ENCODE measurements around the gene TPM3.
"Not testable (repeated sequence)": the region's sequence is repeated elsewhere in the genome, so short reads cannot be mapped to it uniquely, and the experiment has no call there.

The TPM3 gene

GRCh38 chr1:154191990-154192461 lies at the start of gene TPM3:
Gene TPM3, minus strand, starts transcription at chr1:154192100. Its CDS starts 82 bp downstream, at chr1:154192018.
- Histone ChIP-seq H3K36me3 (ENCODE audit: control insufficient read depth, insufficient read depth, low read length) (no peaks in the 10 kb centered on the region), H3K4me1 (ENCODE audit: control insufficient read depth, insufficient read depth, low read length) (no peaks in the 10 kb centered on the region), H3K4me3 (ENCODE audit: low read length) (no peak within 1 kb of the TSS), H3K27ac (ENCODE audit: low read depth, low read length) (no peak within 1 kb of the TSS), H3K27me3 (ENCODE audit: control insufficient read depth, insufficient read depth, low read length) (no peaks in the 10 kb centered on the region), H3K9ac (ENCODE audit: low read length) (no peak within 1 kb of the TSS)

GRCh38 chr1:154240294-154240833 lies 48.5 kb upstream of the TPM3 start:
- Histone ChIP-seq H3K27ac (ENCODE audit: low read depth, low read length) (no peak overlapping the region), H3K4me1 (ENCODE audit: control insufficient read depth, insufficient read depth, low read length) (no peaks in the 10 kb centered on the region), H3K4me3 (ENCODE audit: low read length) (no peak overlapping the region), H3K36me3 (ENCODE audit: control insufficient read depth, insufficient read depth, low read length) (peaks cover 54% of the 10 kb centered on the region), H3K9ac (ENCODE audit: low read length) (no peak overlapping the region), H3K27me3 (ENCODE audit: control insufficient read depth, insufficient read depth, low read length) (no peaks in the 10 kb centered on the region)

DNA sequence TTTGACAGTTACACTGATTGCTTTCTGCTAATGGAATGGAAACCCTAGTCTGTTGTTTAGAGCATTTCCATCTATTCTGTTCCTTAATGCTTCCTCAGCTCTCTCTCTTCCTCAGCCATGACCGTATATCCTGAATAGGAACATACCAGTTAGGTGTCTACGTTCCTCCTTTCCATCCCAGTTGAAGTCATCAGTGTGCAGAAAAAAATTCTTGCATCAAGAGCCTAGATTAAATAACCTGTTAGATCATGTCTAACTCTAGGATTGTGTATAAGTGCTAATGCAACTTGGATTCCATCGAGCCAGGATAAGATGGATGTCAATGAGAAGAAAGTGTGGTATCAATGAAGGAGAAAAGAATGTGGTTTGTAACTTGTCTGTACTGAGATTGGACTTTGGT lies 47.6 kb upstream of the TPM3 start:
- Histone ChIP-seq H3K36me3 (ENCODE audit: control insufficient read depth, insufficient read depth, low read length) (peaks cover 55% of the 10 kb centered on the region), H3K9ac (ENCODE audit: low read length) (no peak overlapping the region), H3K4me3 (ENCODE audit: low read length) (no peak overlapping the region), H3K4me1 (ENCODE audit: control insufficient read depth, insufficient read depth, low read length) (no peaks in the 10 kb centered on the region), H3K27ac (ENCODE audit: low read depth, low read length) (no peak overlapping the region), H3K27me3 (ENCODE audit: control insufficient read depth, insufficient read depth, low read length) (no peaks in the 10 kb centered on the region)

DNA sequence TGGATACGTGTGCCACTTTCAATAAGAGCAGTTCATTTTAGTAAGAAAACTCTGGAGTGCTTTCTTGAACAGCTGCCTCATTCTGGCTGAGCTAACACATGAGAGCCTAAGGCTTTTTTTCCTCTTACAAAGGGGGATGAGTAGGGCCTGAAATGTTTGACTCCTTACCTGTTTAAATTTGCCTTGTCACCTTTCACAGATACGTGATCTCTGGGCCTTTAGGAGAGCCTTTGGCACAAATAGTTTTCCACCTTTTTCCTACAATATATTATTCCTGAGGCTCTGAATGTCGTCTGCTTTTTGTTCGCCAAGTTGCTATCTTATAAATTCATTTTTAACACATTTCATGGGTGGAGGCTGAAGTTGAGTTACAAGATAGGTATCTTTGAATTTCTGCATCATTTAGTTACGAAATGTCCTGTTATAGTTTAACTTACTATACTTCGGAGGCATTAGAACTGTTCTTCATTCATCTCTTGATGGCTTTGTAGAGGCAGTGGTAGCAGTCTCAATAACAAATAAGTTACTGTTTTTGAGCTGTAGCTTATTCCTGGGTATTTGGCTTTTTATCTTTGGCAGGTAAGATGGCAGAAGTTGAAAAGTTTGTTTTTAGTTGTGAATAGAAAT lies 46.1 kb upstream of the TPM3 start:
- peaks cover 48% of the 10 kb centered on the region for H3K36me3 ChIP-seq (ENCODE audit: control insufficient read depth, insufficient read depth, low read length)
- no peak overlapping the region for H3K9ac ChIP-seq (ENCODE audit: low read length)
- H3K4me3 ChIP-seq (ENCODE audit: low read length) = no peak overlapping the region
- no peaks in the 10 kb centered on the region for H3K27me3 ChIP-seq (ENCODE audit: control insufficient read depth, insufficient read depth, low read length)
- H3K27ac ChIP-seq (ENCODE audit: low read depth, low read length) = no peak overlapping the region
- no peaks in the 10 kb centered on the region for H3K4me1 ChIP-seq (ENCODE audit: control insufficient read depth, insufficient read depth, low read length)

DNA sequence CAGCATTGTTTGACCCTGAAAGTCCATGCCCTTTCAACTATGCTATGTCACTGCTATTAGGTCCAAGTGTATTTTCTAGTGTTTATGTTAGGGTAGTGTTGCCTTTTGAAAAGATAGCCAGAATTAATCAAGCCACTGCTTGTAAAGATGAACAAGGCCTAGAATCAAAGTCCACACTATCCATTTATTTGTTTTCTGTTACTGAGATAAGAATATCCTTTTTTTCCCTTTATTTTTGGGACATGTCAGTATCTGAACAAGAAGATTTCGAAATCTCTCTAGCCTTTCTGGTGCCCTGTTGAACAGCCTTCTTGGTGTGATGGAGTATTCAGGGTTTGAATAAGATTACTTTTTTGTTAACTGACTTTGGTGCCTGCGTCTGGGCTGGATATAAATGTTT lies 45.5 kb upstream of the TPM3 start:
- Histone ChIP-seq H3K4me3 (ENCODE audit: low read length) (no peak overlapping the region), H3K27me3 (ENCODE audit: control insufficient read depth, insufficient read depth, low read length) (no peaks in the 10 kb centered on the region), H3K27ac (ENCODE audit: low read depth, low read length) (no peak overlapping the region), H3K4me1 (ENCODE audit: control insufficient read depth, insufficient read depth, low read length) (no peaks in the 10 kb centered on the region), H3K9ac (ENCODE audit: low read length) (no peak overlapping the region), H3K36me3 (ENCODE audit: control insufficient read depth, insufficient read depth, low read length) (peaks cover 43% of the 10 kb centered on the region)

DNA sequence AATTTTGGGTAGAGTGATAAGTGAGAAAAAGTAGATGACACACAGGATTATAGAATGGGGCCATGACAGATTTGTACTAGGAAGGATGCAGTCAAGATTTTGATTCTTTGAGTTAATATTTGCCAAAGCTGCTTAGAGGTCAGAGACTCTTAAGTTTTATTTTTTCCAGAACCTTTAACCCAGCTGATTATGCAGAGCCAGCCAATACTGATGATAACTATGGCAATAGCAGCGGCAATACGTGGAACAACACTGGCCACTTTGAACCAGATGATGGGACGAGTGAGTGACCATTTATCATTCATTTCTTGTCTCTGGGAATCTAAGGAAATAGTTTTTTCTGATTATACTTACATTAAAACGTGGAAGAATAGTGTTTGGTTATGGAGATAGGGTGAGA lies 45.0 kb upstream of the TPM3 start:
- no peaks in the 10 kb centered on the region for H3K27me3 ChIP-seq (ENCODE audit: control insufficient read depth, insufficient read depth, low read length)
- H3K4me3 ChIP-seq (ENCODE audit: low read length) = no peak overlapping the region
- H3K36me3 ChIP-seq (ENCODE audit: control insufficient read depth, insufficient read depth, low read length) = peaks cover 39% of the 10 kb centered on the region
- H3K4me1 ChIP-seq (ENCODE audit: control insufficient read depth, insufficient read depth, low read length) = no peaks in the 10 kb centered on the region
- H3K27ac ChIP-seq (ENCODE audit: low read depth, low read length) = no peak overlapping the region
- no peak overlapping the region for H3K9ac ChIP-seq (ENCODE audit: low read length)

- not testable (repeated sequence) for H3K4me1 ChIP-seq (ENCODE audit: control insufficient read depth, insufficient read depth, low read length); H3K9ac ChIP-seq (ENCODE audit: low read length); H3K27ac ChIP-seq (ENCODE audit: low read depth, low read length); H3K27me3 ChIP-seq (ENCODE audit: control insufficient read depth, insufficient read depth, low read length); H3K4me3 ChIP-seq (ENCODE audit: low read length)
- H3K36me3 ChIP-seq (ENCODE audit: control insufficient read depth, insufficient read depth, low read length) = peaks cover 42% of the 10 kb centered on the region
Measured at GRCh38 chr1:154233127-154233526, 41.2 kb upstream of the TPM3 start.

- peaks cover 33% of the 10 kb centered on the region for H3K36me3 ChIP-seq (ENCODE audit: control insufficient read depth, insufficient read depth, low read length)
- not testable (repeated sequence) for H3K4me3 ChIP-seq (ENCODE audit: low read length); H3K4me1 ChIP-seq (ENCODE audit: control insufficient read depth, insufficient read depth, low read length); H3K9ac ChIP-seq (ENCODE audit: low read length); H3K27ac ChIP-seq (ENCODE audit: low read depth, low read length); H3K27me3 ChIP-seq (ENCODE audit: control insufficient read depth, insufficient read depth, low read length)
Measured at GRCh38 chr1:154231112-154231511, 39.2 kb upstream of the TPM3 start.

DNA sequence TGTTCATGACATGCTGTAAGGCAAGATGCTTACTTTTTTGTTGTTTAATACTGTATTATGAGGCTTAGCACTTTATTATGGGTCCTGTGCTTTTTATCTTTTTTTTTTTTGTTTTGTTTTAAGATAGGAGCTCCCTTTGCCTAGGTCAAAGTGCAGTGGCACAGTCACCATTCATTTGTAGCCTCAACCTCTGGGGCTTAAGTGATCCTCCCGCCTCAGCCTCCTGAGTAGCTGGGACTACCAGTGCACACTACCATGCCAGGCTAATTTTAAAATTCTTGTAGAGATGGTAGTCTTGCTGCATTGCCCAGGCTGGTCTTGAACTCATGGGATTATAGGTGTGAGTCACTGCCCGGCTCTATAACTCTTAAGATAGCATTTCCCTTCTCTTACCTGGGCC lies 33.5 kb upstream of the TPM3 start:
- Histone ChIP-seq H3K36me3 (ENCODE audit: control insufficient read depth, insufficient read depth, low read length) (peaks cover 20% of the 10 kb centered on the region), H3K9ac (ENCODE audit: low read length) (no peak overlapping the region), H3K4me3 (ENCODE audit: low read length) (no peak overlapping the region), H3K4me1 (ENCODE audit: control insufficient read depth, insufficient read depth, low read length) (peaks cover 9% of the 10 kb centered on the region), H3K27ac (ENCODE audit: low read depth, low read length) (no peak overlapping the region), H3K27me3 (ENCODE audit: control insufficient read depth, insufficient read depth, low read length) (no peaks in the 10 kb centered on the region)

DNA sequence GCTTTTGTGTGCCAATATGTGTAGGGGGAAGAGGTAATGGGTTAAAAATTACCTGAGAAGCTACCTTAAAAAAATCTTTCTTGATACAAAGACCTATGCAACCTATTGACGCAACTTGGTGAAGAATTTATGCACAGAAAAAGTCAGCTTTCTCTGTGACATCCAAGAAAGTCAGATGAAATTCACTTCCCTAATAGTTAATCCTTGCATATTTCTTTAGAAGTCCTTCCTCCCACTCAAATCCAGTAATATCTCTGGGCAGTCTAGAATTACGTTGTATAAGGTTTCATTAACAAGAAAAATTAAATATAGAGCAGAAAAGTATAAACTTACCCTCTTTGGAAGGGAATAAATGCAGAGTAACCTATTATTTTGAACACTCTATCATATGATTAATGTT lies 31.7 kb upstream of the TPM3 start:
- Histone ChIP-seq H3K36me3 (ENCODE audit: control insufficient read depth, insufficient read depth, low read length) (peaks cover 14% of the 10 kb centered on the region), H3K27ac (ENCODE audit: low read depth, low read length) (no peak overlapping the region), H3K4me1 (ENCODE audit: control insufficient read depth, insufficient read depth, low read length) (peaks cover 20% of the 10 kb centered on the region), H3K4me3 (ENCODE audit: low read length) (no peak overlapping the region), H3K27me3 (ENCODE audit: control insufficient read depth, insufficient read depth, low read length) (no peaks in the 10 kb centered on the region), H3K9ac (ENCODE audit: low read length) (no peak overlapping the region)

- Histone ChIP-seq H3K4me3 (ENCODE audit: low read length) (no peak overlapping the region), H3K27me3 (ENCODE audit: control insufficient read depth, insufficient read depth, low read length) (no peaks in the 10 kb centered on the region), H3K9ac (ENCODE audit: low read length) (no peak overlapping the region), H3K4me1 (ENCODE audit: control insufficient read depth, insufficient read depth, low read length) (peaks cover 23% of the 10 kb centered on the region), H3K27ac (ENCODE audit: low read depth, low read length) (no peak overlapping the region), H3K36me3 (ENCODE audit: control insufficient read depth, insufficient read depth, low read length) (peaks cover 11% of the 10 kb centered on the region)
Measured at GRCh38 chr1:154222918-154223317, 31.0 kb upstream of the TPM3 start.

DNA sequence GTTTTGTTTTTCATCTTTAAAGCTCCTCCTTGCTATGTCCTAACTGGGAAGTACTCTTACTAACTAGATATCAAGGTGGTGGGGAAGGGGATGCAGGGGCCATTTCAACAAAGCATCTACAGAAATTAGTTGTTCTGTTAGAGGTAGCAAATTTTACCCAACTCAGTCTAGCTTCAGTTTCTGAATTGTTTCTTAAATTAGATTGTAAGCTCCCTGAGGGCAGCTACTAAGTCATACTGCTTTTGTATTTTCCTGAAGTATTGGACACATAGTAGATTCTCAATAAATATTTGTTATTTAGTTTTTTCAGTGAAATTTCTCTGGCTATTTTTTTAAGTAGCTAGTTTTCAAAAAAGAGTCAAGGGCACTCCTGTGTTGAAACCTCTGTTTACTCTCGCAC lies 30.6 kb upstream of the TPM3 start:
- Histone ChIP-seq H3K9ac (ENCODE audit: low read length) (no peak overlapping the region), H3K27me3 (ENCODE audit: control insufficient read depth, insufficient read depth, low read length) (no peaks in the 10 kb centered on the region), H3K36me3 (ENCODE audit: control insufficient read depth, insufficient read depth, low read length) (peaks cover 12% of the 10 kb centered on the region), H3K4me3 (ENCODE audit: low read length) (no peak overlapping the region), H3K27ac (ENCODE audit: low read depth, low read length) (no peak overlapping the region), H3K4me1 (ENCODE audit: control insufficient read depth, insufficient read depth, low read length) (peaks cover 23% of the 10 kb centered on the region)

Data from rectal smooth muscle tissue (tissue), 1 donor.